Neutrophil (primary cell): ENCODE measurements around the gene DLL4.
"Not testable (repeated sequence)": the region's sequence is repeated elsewhere in the genome, so short reads cannot be mapped to it uniquely, and the experiment has no call there.

ENCODE experiments used
- H3K27ac ChIP-seq: fragments of 200-600 bp; sonication (generic); 2 replicates; pipeline ENCODE4 v1.5.1; 2016; ENCODE audit warnings: mild to moderate bottlenecking, moderate library complexity
- H3K27me3 ChIP-seq: fragments of 200-600 bp; sonication (generic); 2 replicates; pipeline ENCODE4 v1.6.0; 2016; ENCODE audit warnings: mild to moderate bottlenecking
- H3K36me3 ChIP-seq: fragments of 200-600 bp; sonication (generic); 2 replicates; pipeline ENCODE4 v1.5.1; 2017
- H3K4me1 ChIP-seq, 2 experiments: fragments of 200-600 bp in 1 of 2; sonication (generic) in 1 of 2; 1 replicate in 1 of 2; 2 replicates in 1 of 2; pipeline versions ENCODE4 v1.5.1 to v1.6.1; 2013 to 2016; ENCODE audit warnings: low read depth in 1 of 2, low read length in 1 of 2, mild to moderate bottlenecking in 1 of 2, moderate library complexity in 1 of 2; ENCODE audit not compliant: control insufficient read depth in 1 of 2, insufficient read depth in 1 of 2
- H3K4me3 ChIP-seq, 2 experiments: fragments of 200-600 bp in 1 of 2; sonication (generic) in 1 of 2; 1 replicate in 1 of 2; 2 replicates in 1 of 2; pipeline ENCODE4 v1.5.1; 2013 to 2016; ENCODE audit warnings: low read depth in 1 of 2, low read length in 1 of 2, mild to moderate bottlenecking in 1 of 2, moderate library complexity in 1 of 2
- H3K9me3 ChIP-seq: fragments of 200-600 bp; sonication (generic); 2 replicates; pipeline ENCODE4 v1.5.1; 2016
- CTCF ChIP-seq: fragments of 200-600 bp; sonication (generic); IDR thresholded peaks from 2 replicates; pipeline ENCODE4 v1.5.1; 2016; ENCODE audit warnings: antibody characterized with exemption

The DLL4 gene

GRCh38 chr15:40949756-40950207, 20.6 kb downstream of the DLL4 start:
- H3K4me3 ChIP-seq: no peak overlapping the region
- no peaks in the 10 kb centered on the region for H3K36me3 ChIP-seq
- peaks cover 16 to 18% of the 10 kb centered on the region in 2 experiments for H3K4me1 ChIP-seq
- H3K9me3 ChIP-seq: no peaks in the 10 kb centered on the region
- no peak for TF ChIP-seq CTCF
- peaks cover 7% of the 10 kb centered on the region for H3K27me3 ChIP-seq
- no peak overlapping the region for H3K27ac ChIP-seq

GRCh38 chr15:40951764-40952163, 22.6 kb downstream of the DLL4 start:
- Histone ChIP-seq H3K9me3 (no peaks in the 10 kb centered on the region), H3K4me3 (no peak overlapping the region), H3K27ac (no peak overlapping the region), H3K36me3 (no peaks in the 10 kb centered on the region), H3K27me3 (peaks cover 7% of the 10 kb centered on the region), H3K4me1 (peaks cover 16 to 18% of the 10 kb centered on the region in 2 experiments)
- TF ChIP-seq CTCF: no peak

GRCh38 chr15:40952301-40952900, 23.3 kb downstream of the DLL4 start:
- H3K36me3 ChIP-seq: no peaks in the 10 kb centered on the region
- no peak for TF ChIP-seq CTCF
- H3K27ac ChIP-seq: peak overlapping the region; percentile 41
- no peaks in the 10 kb centered on the region for H3K9me3 ChIP-seq
- H3K4me3 ChIP-seq: peak overlapping the region; percentile 85
- peaks cover 7% of the 10 kb centered on the region for H3K27me3 ChIP-seq
- H3K4me1 ChIP-seq: peaks cover 16 to 18% of the 10 kb centered on the region in 2 experiments

GRCh38 chr15:40952901-40953712, 24.0 kb downstream of the DLL4 start, which contains the start of gene CHAC1:
Gene CHAC1, plus strand, starts transcription at chr15:40953471. Its CDS starts 113 bp downstream, at chr15:40953584.
- peak; percentile 29 for TF ChIP-seq CTCF
- Histone ChIP-seq H3K9me3 (no peaks in the 10 kb centered on the region), H3K4me3 (peak within 1 kb of the TSS; percentile 85), H3K4me1 (peaks cover 16 to 18% of the 10 kb centered on the region in 2 experiments), H3K36me3 (no peaks in the 10 kb centered on the region), H3K27ac (peak within 1 kb of the TSS; percentile 41), H3K27me3 (peaks cover 7% of the 10 kb centered on the region)

- H3K9me3 ChIP-seq: no peaks in the 10 kb centered on the region
- H3K36me3 ChIP-seq: no peaks in the 10 kb centered on the region
- TF ChIP-seq CTCF: no peak
- peaks cover 7% of the 10 kb centered on the region for H3K27me3 ChIP-seq
- H3K4me1 ChIP-seq: peaks cover 16 to 18% of the 10 kb centered on the region in 2 experiments
- peak overlapping the region; percentile 41 for H3K27ac ChIP-seq
- H3K4me3 ChIP-seq: peak overlapping the region; percentile 85
Measured at GRCh38 chr15:40953713-40954074, 24.6 kb downstream of the DLL4 start.

- H3K27me3 ChIP-seq, H3K36me3 ChIP-seq, H3K27ac ChIP-seq, H3K9me3 ChIP-seq: not testable (repeated sequence)
- peaks cover 16 to 18% of the 10 kb centered on the region in 2 experiments for H3K4me1 ChIP-seq
- peak overlapping the region; percentile 85 for H3K4me3 ChIP-seq
Measured at GRCh38 chr15:40954158-40954848, 25.2 kb downstream of the DLL4 start.
